ENCODE data around the gene PTPRE. TPM values are rescaled to one million over a fixed set of nuclear protein-coding genes. Genes with fewer than 3 reads are reported as not detected.

The PTPRE gene
- total and polyA plus RNA-seq, 2 of the 4 experiments (the other 2 are of a cell fraction): 0.34 to 0.54 TPM

DNA sequence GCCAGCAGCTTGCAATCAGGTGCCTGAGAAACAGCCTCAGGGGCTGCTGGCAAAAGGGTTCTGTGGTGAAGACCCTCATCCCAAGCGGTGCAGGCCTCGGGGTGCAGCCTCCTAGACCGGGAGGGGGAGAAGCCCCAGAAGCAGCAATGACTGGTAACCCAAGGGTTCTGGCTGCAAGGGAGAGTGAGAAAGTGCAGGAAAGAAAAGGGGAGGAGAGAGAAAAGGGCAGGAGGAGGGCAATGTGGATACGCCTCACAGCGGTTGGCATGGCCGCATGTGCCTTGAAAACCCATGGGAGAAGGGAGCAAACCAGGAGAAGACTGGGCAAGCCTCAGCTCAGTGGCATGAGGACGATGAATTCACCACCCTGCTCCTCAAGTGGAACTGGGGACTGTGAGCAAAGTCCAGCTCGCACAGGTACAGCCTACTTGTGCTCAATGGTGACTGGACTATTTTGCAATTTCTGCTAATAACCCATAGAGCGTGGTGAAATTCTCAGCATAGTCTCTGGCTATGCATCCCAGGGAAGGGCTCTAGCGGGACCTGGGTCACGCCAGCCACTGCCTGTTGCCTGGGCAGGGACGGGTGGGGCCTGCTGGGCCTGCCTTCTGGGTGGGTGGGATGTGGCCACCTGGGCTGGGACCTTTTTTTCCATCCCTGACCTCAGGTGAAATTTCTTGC, 20.4 kb upstream of the PTPRE start:
- H3K27ac ChIP-seq (ENCODE audit: insufficient read depth, low read length): no peak overlapping the region
- no peak overlapping the region for H2BK120ac ChIP-seq (ENCODE audit: low read depth, low read length)
- H2AK5ac ChIP-seq (ENCODE audit: low read depth, low read length): no peak overlapping the region
- no peak overlapping the region for H3K23ac ChIP-seq (ENCODE audit: low read depth, low read length)
- no peak overlapping the region for H3K9ac ChIP-seq (ENCODE audit: low read depth, low read length)
- no peak overlapping the region for H2AFZ ChIP-seq (replicated peaks; ENCODE audit: low read length, poor library complexity)
- DNase-seq: no peak
- H3K9me3 ChIP-seq (ENCODE audit: control insufficient read depth, insufficient read depth, low read length): no peaks in the 10 kb centered on the region
- H3K18ac ChIP-seq (ENCODE audit: low read depth, low read length): no peak overlapping the region
- no peak overlapping the region for H4K8ac ChIP-seq (ENCODE audit: low read depth in 2 of 2, low read length in 2 of 2)
- H3K9me1 ChIP-seq (ENCODE audit: insufficient read depth, low read length): no peaks in the 10 kb centered on the region; the same call in 1 of the 2 replicates
- H3K4me2 ChIP-seq (ENCODE audit: low read depth, low read length): no peak overlapping the region
- ChIA-PET POLR2A (ENCODE audit: unreplicated experiment) (no interaction called here), CTCF (no interaction called here)
- H2BK15ac ChIP-seq (ENCODE audit: low read depth, low read length): no peak overlapping the region
- H3K4ac ChIP-seq (ENCODE audit: low read depth, low read length): no peak overlapping the region
- no peak overlapping the region for H2BK20ac ChIP-seq (ENCODE audit: low read depth, low read length)
- no peak overlapping the region for H4K5ac ChIP-seq (ENCODE audit: low read depth, low read length)
- dilution Hi-C loops (cut with HindIII; ENCODE audit: low sequenced_read_pairs, unreplicated experiment) (no loop called here), intact Hi-C loops (cut with micrococcal nuclease) (no loop called here), in situ Hi-C loops (cut with MboI; ENCODE audit: low sequenced_read_pairs) (no loop called here)
- no TSS peak for BruUV-seq (replicated peaks)
- H3K4me3 ChIP-seq (ENCODE audit: insufficient read depth, low read depth, low read length): no peak overlapping the region
- no peak overlapping the region for H4K91ac ChIP-seq (ENCODE audit: insufficient read depth, low read depth, low read length)
- H3K79me1 ChIP-seq (ENCODE audit: low read depth in 1 of 2, low read length in 2 of 2): no peaks in the 10 kb centered on the region
- no peak overlapping the region for H2BK5ac ChIP-seq (ENCODE audit: low read depth, low read length, poor library complexity, severe bottlenecking)
- no peak overlapping the region for H3K14ac ChIP-seq (replicated peaks; ENCODE audit: low read depth, low read length)
- no peaks in the 10 kb centered on the region for H4K20me1 ChIP-seq (ENCODE audit: insufficient read depth, low read length)
- no peak overlapping the region for H2AK9ac ChIP-seq (replicated peaks; ENCODE audit: low read depth, low read length, poor library complexity)
- H3K4me1 ChIP-seq (ENCODE audit: control insufficient read depth, insufficient read depth, low read length): no peaks in the 10 kb centered on the region
- no peaks in the 10 kb centered on the region for H3K36me3 ChIP-seq (ENCODE audit: control insufficient read depth, insufficient read depth, low read length)
- no peak overlapping the region for H3K56ac ChIP-seq (ENCODE audit: extremely low read depth, insufficient read depth, low read length)
- ATAC-seq (ENCODE audit: low read depth): no peak
- WGBS, 2 experiments (ENCODE audit: extremely low coverage in 2 of 2, insufficient read length in 1 of 2): 83% methylated on average over 6 of the region's 12 CpGs; no CpG with 5 or more reads in 1 of the 2 experiments
- H3K27me3 ChIP-seq (ENCODE audit: control insufficient read depth, insufficient read depth, low read length): no peaks in the 10 kb centered on the region
- TF ChIP-seq CHD1 (IDR thresholded peaks at IDR 0.05; ENCODE audit: low read depth, low read length) (no peak), RFX5 (IDR thresholded peaks at IDR 0.05; ENCODE audit: low read depth, low read length) (no peak), MAZ (IDR thresholded peaks at IDR 0.05; ENCODE audit: borderline replicate concordance, low read depth, low read length) (no peak), NFE2L2 (IDR thresholded peaks at IDR 0.05; ENCODE audit: low read depth, low read length) (no peak), POLR2A (IDR thresholded peaks at IDR 0.05; ENCODE audit: low read depth, low read length) (no peak), RCOR1 (IDR thresholded peaks at IDR 0.05; ENCODE audit: insufficient replicate concordance, low read length) (no peak), ELK1 (IDR thresholded peaks at IDR 0.05; ENCODE audit: borderline replicate concordance, low read depth, low read length) (no peak), USF2 (IDR thresholded peaks at IDR 0.05; ENCODE audit: low read depth, low read length) (no peak), SMC3 (IDR thresholded peaks at IDR 0.05; ENCODE audit: low read depth, low read length) (no peak), BHLHE40 (IDR thresholded peaks at IDR 0.05; ENCODE audit: low read depth, low read length) (no peak), MXI1 (IDR thresholded peaks at IDR 0.05; ENCODE audit: borderline replicate concordance, low read depth, low read length) (no peak), CEBPB (IDR thresholded peaks at IDR 0.05; ENCODE audit: low read depth, low read length) (no peak), CTCF (conservative IDR thresholded peaks at IDR 0.05; ENCODE audit: low read depth, low read length) (no peak), RAD21 (IDR thresholded peaks at IDR 0.05; ENCODE audit: low read length) (no peak), FOS (IDR thresholded peaks at IDR 0.05; ENCODE audit: low read depth, low read length) (no peak), MAFK (IDR thresholded peaks at IDR 0.05; ENCODE audit: low read depth, low read length) (no peak)
